K562 (cell line): ENCODE measurements around the gene CADM2.

ENCODE experiments used
- CBFA2T2 ChIP-seq: fragments of 450-650 bp; conservative IDR thresholded peaks from 2 replicates; pipeline ENCODE4 v1.6.1; 2017; ENCODE audit warnings: mild to moderate bottlenecking
- CBFB ChIP-seq: sonication (generic); formaldehyde crosslinking; IDR thresholded peaks from 2 replicates; pipeline ENCODE4 v1.4.0; 2020; ENCODE audit warnings: mild to moderate bottlenecking, missing genetic modification reagents
- ELF1 ChIP-seq: fragments of 200-800 bp; sonication (Bioruptor generic); IDR thresholded peaks from 2 replicates; pipeline ENCODE4 v1.6.1; 2016; ENCODE audit warnings: missing genetic modification characterization, missing compliant biosample characterization
- ELF4 ChIP-seq: fragments of 450-650 bp; formaldehyde crosslinking; IDR thresholded peaks from 2 replicates; pipeline ENCODE4 v1.4.0; 2022; ENCODE audit warnings: missing genetic modification characterization
- GATAD2B ChIP-seq: fragments of 450-650 bp; IDR thresholded peaks from 2 replicates; pipeline ENCODE4 v1.6.1; 2017; ENCODE audit warnings: mild to moderate bottlenecking, borderline replicate concordance
- MAFK ChIP-seq: IDR thresholded peaks from 2 replicates; pipeline ENCODE4 v1.6.1; 2011; ENCODE audit warnings: low read length, improper control_type of control experiment
- RB1 ChIP-seq: fragments of 450-650 bp; IDR thresholded peaks from 2 replicates; pipeline ENCODE4 v1.6.1; 2017; ENCODE audit warnings: low read depth, mild to moderate bottlenecking
- SETDB1 ChIP-seq: IDR thresholded peaks from one replicate; pipeline ENCODE4 v1.6.1; 2012; ENCODE audit warnings: low read length, control low read depth, inconsistent platforms
- TF ChIP-seq, protein P1 (sequence below), 3 experiments: IDR thresholded peaks in 2 of 3; conservative IDR thresholded peaks in 1 of 3; 2 replicates each; pipeline ENCODE4 v1.5.1; 2011 to 2012; ENCODE audit warnings: low read length in 3 of 3, mild to moderate bottlenecking in 3 of 3, control low read depth in 2 of 3, improper control_type of control experiment in 1 of 3, inconsistent platforms in 1 of 3, low read depth in 1 of 3, mixed read lengths in 1 of 3, moderate library complexity in 1 of 3; ENCODE audit not compliant: insufficient read depth in 2 of 3
- TF ChIP-seq, protein P2 (sequence below): fragments of 200-600 bp; sonication (generic); IDR thresholded peaks from one replicate; pipeline ENCODE4 v1.6.1; 2012; ENCODE audit warnings: mild to moderate bottlenecking, low read depth, low read length, inconsistent platforms
- TF ChIP-seq, protein P3 (sequence below): fragments of 250-450 bp; sonication (Bioruptor Pico); IDR thresholded peaks from 2 replicates; pipeline ENCODE4 v1.8.0; 2021; ENCODE audit warnings: moderate library complexity, mild to moderate bottlenecking, inconsistent platforms

DNA sequence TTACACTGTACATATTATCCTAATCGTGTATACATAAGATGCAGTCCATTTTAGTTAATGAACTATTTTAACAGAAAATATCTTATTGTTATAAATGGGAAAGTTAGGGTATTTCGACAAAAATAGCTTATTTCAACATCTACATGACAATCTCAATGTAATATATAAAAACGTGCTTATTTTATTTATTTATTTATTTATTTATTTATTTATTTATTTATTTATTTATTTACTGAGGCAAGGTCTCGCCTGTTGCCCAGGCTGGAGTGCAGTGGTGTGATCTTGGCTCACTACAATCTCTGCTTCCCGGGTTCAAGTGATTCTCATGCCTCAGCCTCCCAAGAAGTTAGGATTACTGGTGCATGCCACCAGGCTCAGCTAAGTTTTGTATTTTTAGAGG, 614.2 kb downstream of the CADM2 start:
- TF ChIP-seq RB1 (no peak), CBFA2T2 (no peak), GATAD2B (no peak), MAFK (no peak), SETDB1 (no peak), CBFB (CRISPR knock-in tag) (no peak), ELF1 (no peak), ELF4 (CRISPR knock-in tag) (no peak)
- TF ChIP-seq, protein P1, sequence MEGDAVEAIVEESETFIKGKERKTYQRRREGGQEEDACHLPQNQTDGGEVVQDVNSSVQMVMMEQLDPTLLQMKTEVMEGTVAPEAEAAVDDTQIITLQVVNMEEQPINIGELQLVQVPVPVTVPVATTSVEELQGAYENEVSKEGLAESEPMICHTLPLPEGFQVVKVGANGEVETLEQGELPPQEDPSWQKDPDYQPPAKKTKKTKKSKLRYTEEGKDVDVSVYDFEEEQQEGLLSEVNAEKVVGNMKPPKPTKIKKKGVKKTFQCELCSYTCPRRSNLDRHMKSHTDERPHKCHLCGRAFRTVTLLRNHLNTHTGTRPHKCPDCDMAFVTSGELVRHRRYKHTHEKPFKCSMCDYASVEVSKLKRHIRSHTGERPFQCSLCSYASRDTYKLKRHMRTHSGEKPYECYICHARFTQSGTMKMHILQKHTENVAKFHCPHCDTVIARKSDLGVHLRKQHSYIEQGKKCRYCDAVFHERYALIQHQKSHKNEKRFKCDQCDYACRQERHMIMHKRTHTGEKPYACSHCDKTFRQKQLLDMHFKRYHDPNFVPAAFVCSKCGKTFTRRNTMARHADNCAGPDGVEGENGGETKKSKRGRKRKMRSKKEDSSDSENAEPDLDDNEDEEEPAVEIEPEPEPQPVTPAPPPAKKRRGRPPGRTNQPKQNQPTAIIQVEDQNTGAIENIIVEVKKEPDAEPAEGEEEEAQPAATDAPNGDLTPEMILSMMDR (IDR thresholded peaks at IDR 0.05 in 2 of 3, conservative IDR thresholded peaks at IDR 0.05 in 1 of 3; ENCODE audit: insufficient read depth in 2 of 3, low read depth in 1 of 3, low read length in 3 of 3): no peak
- TF ChIP-seq, protein P2, sequence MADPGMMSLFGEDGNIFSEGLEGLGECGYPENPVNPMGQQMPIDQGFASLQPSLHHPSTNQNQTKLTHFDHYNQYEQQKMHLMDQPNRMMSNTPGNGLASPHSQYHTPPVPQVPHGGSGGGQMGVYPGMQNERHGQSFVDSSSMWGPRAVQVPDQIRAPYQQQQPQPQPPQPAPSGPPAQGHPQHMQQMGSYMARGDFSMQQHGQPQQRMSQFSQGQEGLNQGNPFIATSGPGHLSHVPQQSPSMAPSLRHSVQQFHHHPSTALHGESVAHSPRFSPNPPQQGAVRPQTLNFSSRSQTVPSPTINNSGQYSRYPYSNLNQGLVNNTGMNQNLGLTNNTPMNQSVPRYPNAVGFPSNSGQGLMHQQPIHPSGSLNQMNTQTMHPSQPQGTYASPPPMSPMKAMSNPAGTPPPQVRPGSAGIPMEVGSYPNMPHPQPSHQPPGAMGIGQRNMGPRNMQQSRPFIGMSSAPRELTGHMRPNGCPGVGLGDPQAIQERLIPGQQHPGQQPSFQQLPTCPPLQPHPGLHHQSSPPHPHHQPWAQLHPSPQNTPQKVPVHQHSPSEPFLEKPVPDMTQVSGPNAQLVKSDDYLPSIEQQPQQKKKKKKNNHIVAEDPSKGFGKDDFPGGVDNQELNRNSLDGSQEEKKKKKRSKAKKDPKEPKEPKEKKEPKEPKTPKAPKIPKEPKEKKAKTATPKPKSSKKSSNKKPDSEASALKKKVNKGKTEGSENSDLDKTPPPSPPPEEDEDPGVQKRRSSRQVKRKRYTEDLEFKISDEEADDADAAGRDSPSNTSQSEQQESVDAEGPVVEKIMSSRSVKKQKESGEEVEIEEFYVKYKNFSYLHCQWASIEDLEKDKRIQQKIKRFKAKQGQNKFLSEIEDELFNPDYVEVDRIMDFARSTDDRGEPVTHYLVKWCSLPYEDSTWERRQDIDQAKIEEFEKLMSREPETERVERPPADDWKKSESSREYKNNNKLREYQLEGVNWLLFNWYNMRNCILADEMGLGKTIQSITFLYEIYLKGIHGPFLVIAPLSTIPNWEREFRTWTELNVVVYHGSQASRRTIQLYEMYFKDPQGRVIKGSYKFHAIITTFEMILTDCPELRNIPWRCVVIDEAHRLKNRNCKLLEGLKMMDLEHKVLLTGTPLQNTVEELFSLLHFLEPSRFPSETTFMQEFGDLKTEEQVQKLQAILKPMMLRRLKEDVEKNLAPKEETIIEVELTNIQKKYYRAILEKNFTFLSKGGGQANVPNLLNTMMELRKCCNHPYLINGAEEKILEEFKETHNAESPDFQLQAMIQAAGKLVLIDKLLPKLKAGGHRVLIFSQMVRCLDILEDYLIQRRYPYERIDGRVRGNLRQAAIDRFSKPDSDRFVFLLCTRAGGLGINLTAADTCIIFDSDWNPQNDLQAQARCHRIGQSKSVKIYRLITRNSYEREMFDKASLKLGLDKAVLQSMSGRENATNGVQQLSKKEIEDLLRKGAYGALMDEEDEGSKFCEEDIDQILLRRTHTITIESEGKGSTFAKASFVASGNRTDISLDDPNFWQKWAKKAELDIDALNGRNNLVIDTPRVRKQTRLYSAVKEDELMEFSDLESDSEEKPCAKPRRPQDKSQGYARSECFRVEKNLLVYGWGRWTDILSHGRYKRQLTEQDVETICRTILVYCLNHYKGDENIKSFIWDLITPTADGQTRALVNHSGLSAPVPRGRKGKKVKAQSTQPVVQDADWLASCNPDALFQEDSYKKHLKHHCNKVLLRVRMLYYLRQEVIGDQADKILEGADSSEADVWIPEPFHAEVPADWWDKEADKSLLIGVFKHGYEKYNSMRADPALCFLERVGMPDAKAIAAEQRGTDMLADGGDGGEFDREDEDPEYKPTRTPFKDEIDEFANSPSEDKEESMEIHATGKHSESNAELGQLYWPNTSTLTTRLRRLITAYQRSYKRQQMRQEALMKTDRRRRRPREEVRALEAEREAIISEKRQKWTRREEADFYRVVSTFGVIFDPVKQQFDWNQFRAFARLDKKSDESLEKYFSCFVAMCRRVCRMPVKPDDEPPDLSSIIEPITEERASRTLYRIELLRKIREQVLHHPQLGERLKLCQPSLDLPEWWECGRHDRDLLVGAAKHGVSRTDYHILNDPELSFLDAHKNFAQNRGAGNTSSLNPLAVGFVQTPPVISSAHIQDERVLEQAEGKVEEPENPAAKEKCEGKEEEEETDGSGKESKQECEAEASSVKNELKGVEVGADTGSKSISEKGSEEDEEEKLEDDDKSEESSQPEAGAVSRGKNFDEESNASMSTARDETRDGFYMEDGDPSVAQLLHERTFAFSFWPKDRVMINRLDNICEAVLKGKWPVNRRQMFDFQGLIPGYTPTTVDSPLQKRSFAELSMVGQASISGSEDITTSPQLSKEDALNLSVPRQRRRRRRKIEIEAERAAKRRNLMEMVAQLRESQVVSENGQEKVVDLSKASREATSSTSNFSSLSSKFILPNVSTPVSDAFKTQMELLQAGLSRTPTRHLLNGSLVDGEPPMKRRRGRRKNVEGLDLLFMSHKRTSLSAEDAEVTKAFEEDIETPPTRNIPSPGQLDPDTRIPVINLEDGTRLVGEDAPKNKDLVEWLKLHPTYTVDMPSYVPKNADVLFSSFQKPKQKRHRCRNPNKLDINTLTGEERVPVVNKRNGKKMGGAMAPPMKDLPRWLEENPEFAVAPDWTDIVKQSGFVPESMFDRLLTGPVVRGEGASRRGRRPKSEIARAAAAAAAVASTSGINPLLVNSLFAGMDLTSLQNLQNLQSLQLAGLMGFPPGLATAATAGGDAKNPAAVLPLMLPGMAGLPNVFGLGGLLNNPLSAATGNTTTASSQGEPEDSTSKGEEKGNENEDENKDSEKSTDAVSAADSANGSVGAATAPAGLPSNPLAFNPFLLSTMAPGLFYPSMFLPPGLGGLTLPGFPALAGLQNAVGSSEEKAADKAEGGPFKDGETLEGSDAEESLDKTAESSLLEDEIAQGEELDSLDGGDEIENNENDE: no peak
- TF ChIP-seq, protein P3, sequence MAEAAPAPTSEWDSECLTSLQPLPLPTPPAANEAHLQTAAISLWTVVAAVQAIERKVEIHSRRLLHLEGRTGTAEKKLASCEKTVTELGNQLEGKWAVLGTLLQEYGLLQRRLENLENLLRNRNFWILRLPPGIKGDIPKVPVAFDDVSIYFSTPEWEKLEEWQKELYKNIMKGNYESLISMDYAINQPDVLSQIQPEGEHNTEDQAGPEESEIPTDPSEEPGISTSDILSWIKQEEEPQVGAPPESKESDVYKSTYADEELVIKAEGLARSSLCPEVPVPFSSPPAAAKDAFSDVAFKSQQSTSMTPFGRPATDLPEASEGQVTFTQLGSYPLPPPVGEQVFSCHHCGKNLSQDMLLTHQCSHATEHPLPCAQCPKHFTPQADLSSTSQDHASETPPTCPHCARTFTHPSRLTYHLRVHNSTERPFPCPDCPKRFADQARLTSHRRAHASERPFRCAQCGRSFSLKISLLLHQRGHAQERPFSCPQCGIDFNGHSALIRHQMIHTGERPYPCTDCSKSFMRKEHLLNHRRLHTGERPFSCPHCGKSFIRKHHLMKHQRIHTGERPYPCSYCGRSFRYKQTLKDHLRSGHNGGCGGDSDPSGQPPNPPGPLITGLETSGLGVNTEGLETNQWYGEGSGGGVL (CRISPR knock-in tag): no peak
